Neuronal stem cell (in vitro differentiated cells): ENCODE data around the gene FYN.

ENCODE experiments used
- DNase-seq: peaks from one replicate; pipeline ENCODE4 v3.0.0-alpha.2; 2013; ENCODE audit warnings: low spot score
- H2AFZ ChIP-seq: one replicate; pipeline ENCODE4 v1.6.1; 2013; ENCODE audit warnings: mild to moderate bottlenecking, low read length, inconsistent platforms
- H2AK5ac ChIP-seq: 2 replicates; pipeline ENCODE4 v1.6.1; 2013; ENCODE audit warnings: low read depth, mild to moderate bottlenecking, inconsistent platforms, low read length, moderate library complexity, mixed read lengths
- H2BK120ac ChIP-seq: 2 replicates; pipeline ENCODE4 v1.6.1; 2013; ENCODE audit warnings: low read depth, mild to moderate bottlenecking, inconsistent platforms, low read length, moderate library complexity, mixed read lengths
- H2BK12ac ChIP-seq: one replicate; pipeline ENCODE4 v1.6.1; 2013; ENCODE audit warnings: low read length, inconsistent platforms
- H2BK15ac ChIP-seq: 2 replicates; pipeline ENCODE4 v1.6.1; 2013; ENCODE audit warnings: mild to moderate bottlenecking, low read length, inconsistent platforms, mixed read lengths
- H2BK5ac ChIP-seq: one replicate; pipeline ENCODE4 v1.6.1; 2013; ENCODE audit warnings: inconsistent platforms, mild to moderate bottlenecking, low read length, moderate library complexity
- H3K14ac ChIP-seq: one replicate; pipeline ENCODE4 v1.6.1; 2013; ENCODE audit warnings: low read length, inconsistent platforms
- H3K18ac ChIP-seq: 2 replicates; pipeline ENCODE4 v1.6.1; 2013; ENCODE audit warnings: low read length, inconsistent platforms
- H3K23ac ChIP-seq: 2 replicates; pipeline ENCODE4 v1.6.1; 2013; ENCODE audit warnings: low read depth, mild to moderate bottlenecking, mixed read lengths, low read length, inconsistent platforms; ENCODE audit not compliant: poor library complexity
- H3K27ac ChIP-seq: replicated peaks from 3 replicates; pipeline ENCODE4 v1.5.1; 2013; ENCODE audit warnings: low read length, inconsistent platforms
- H3K27me3 ChIP-seq, 3 experiments: 2 replicates each; pipeline ENCODE4 v1.6.1; 2013; ENCODE audit warnings: low read length in 3 of 3, mild to moderate bottlenecking in 2 of 3, inconsistent platforms in 1 of 3, low read depth in 1 of 3, mixed read lengths in 1 of 3, moderate library complexity in 1 of 3; ENCODE audit not compliant: control insufficient read depth in 3 of 3, insufficient read depth in 3 of 3
- H3K36me3 ChIP-seq, 2 donors: replicated peaks in 1 of 2; 2 replicates each; pipeline ENCODE4 v1.6.1; 2013; ENCODE audit warnings: low read length in 2 of 2; ENCODE audit not compliant: control insufficient read depth in 2 of 2, insufficient read depth in 2 of 2
- H3K4ac ChIP-seq: 2 replicates; pipeline ENCODE4 v1.6.1; 2013; ENCODE audit warnings: inconsistent platforms, mild to moderate bottlenecking, low read length, moderate library complexity
- H3K4me1 ChIP-seq, 2 donors: 1 replicate in 1 of 2; 2 replicates in 1 of 2; pipeline ENCODE4 v1.6.1; 2013; ENCODE audit warnings: low read length in 2 of 2, low read depth in 1 of 2; ENCODE audit not compliant: control insufficient read depth in 2 of 2, insufficient read depth in 1 of 2
- H3K4me2 ChIP-seq: one replicate; pipeline ENCODE4 v1.6.1; 2013; ENCODE audit warnings: mild to moderate bottlenecking, low read length, inconsistent platforms; ENCODE audit not compliant: insufficient read depth, poor library complexity, severe bottlenecking
- H3K4me3 ChIP-seq, 2 donors: 2 replicates each; pipeline ENCODE4 v1.5.1; 2013; ENCODE audit warnings: low read length in 2 of 2, mild to moderate bottlenecking in 2 of 2, inconsistent platforms in 1 of 2, moderate library complexity in 1 of 2
- H3K79me1 ChIP-seq: one replicate; pipeline ENCODE4 v1.6.1; 2013; ENCODE audit warnings: low read depth, mild to moderate bottlenecking, inconsistent platforms, low read length, moderate library complexity
- H3K9ac ChIP-seq: one replicate; pipeline ENCODE4 v1.6.1; 2013; ENCODE audit warnings: mild to moderate bottlenecking, low read depth, low read length, inconsistent platforms; ENCODE audit not compliant: poor library complexity
- H3K9me3 ChIP-seq, 2 donors: replicated peaks in 1 of 2; 2 replicates each; pipeline versions ENCODE3 to v1.6.1; 2013; ENCODE audit warnings: low read length in 2 of 2, mild to moderate bottlenecking in 2 of 2, inconsistent platforms in 1 of 2, low read depth in 1 of 2, mixed read lengths in 1 of 2, moderate library complexity in 1 of 2; ENCODE audit not compliant: control insufficient read depth in 2 of 2, insufficient read depth in 1 of 2
- H4K8ac ChIP-seq: one replicate; pipeline ENCODE4 v1.6.1; 2013; ENCODE audit warnings: low read depth, mild to moderate bottlenecking, inconsistent platforms, low read length, moderate library complexity
- H4K91ac ChIP-seq: one replicate; pipeline ENCODE4 v1.6.1; 2013; ENCODE audit warnings: low read length, low read depth, mild to moderate bottlenecking, inconsistent platforms; ENCODE audit not compliant: poor library complexity
- WGBS, 2 donors: extraction: QIAGEN DNeasy Blood & Tissue Kit; methylation state at CpG; one replicate each; pipeline ENCODE4 v1.1.7; 2013; ENCODE audit warnings: missing lambda C conversion rate in 2 of 2, mixed read lengths in 1 of 2; ENCODE audit not compliant: insufficient read length in 2 of 2, insufficient replicate concordance in 1 of 2; ENCODE audit errors: extremely low coverage in 2 of 2; 5-methylcytosine and 5-hydroxymethylcytosine counted together

FYN gene

DNA sequence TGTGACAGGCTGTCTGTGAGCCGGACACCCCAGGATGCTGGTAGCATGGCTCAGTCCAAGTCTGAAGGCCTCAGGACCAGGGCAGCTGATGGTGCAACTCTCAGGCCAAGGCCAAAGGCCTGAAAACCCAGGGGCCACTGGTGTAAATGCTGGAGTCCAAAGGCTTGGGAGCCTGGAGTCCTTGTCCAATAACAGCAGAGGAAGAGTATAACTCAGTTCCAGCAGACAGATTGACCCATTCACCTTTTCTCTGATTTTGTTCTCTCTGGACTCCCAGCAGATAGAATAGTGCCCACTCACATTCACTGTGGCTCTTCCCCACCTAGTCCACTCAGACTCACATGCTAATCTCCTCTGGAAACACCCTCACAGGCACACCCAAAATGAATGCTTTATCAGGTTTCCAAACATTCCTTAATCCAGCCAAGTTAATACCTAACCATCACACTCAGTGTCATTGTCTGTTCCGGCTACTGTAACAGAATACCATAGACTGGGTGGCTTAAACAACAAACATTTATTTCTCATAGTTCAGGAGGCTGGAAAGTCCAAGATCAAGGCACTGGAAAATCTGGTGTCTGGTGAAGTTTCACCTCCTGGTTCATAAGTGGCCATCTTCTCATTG is 262.6 kb downstream of the FYN start:
- Histone ChIP-seq H2BK15ac (no peak overlapping the region), H3K18ac (no peak overlapping the region), H3K14ac (no peak overlapping the region), H2BK120ac (no peak overlapping the region), H3K27ac (no peak overlapping the region), H2BK5ac (no peak overlapping the region), H3K4ac (no peak overlapping the region), H3K23ac (no peak overlapping the region), H3K27me3 (no peaks in the 10 kb centered on the region), H4K91ac (no peak overlapping the region), H2AFZ (no peak overlapping the region), H3K4me1 (peaks cover 16 to 18% of the 10 kb centered on the region in 2 donors), H3K4me2 (no peak overlapping the region), H3K9ac (no peak overlapping the region), H3K79me1 (no peaks in the 10 kb centered on the region), H3K4me3 (no peak overlapping the region), H4K8ac (no peak overlapping the region), H3K36me3 (no peaks in the 10 kb centered on the region), H2AK5ac (no peak overlapping the region), H2BK12ac (no peak overlapping the region), H3K9me3 (peaks cover 4 to 9% of the 10 kb centered on the region in 2 donors)
- no CpG with 5 or more reads among the region's 2 CpGs for WGBS, 2 donors
- DNase-seq: no peak
